ENCODE measurements around the gene TAAR6.

DNA sequence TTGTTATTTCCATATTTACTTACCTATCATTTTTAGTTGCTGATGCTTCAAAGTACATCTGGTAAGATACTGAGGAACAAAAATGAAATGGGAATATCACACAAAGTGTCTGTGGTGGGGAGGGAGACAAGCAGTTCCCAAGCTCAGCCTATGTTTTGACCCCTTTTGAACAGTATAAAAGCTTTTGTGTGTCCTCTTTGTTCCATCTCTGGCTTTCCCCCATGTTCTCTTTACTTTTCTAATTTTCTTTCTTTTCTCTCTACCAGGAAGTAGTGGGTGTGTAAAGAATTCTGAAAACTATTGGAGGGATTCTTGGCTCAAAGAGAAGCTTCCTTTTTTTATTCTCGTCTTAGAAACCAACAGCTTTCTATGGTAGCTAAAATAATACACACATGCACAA lies 46.6 kb downstream of the TAAR6 start:
- TF ChIP-seq, protein P1, sequence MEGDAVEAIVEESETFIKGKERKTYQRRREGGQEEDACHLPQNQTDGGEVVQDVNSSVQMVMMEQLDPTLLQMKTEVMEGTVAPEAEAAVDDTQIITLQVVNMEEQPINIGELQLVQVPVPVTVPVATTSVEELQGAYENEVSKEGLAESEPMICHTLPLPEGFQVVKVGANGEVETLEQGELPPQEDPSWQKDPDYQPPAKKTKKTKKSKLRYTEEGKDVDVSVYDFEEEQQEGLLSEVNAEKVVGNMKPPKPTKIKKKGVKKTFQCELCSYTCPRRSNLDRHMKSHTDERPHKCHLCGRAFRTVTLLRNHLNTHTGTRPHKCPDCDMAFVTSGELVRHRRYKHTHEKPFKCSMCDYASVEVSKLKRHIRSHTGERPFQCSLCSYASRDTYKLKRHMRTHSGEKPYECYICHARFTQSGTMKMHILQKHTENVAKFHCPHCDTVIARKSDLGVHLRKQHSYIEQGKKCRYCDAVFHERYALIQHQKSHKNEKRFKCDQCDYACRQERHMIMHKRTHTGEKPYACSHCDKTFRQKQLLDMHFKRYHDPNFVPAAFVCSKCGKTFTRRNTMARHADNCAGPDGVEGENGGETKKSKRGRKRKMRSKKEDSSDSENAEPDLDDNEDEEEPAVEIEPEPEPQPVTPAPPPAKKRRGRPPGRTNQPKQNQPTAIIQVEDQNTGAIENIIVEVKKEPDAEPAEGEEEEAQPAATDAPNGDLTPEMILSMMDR (IDR thresholded peaks at IDR 0.05) = no peak
- TF ChIP-seq GABPA (IDR thresholded peaks at IDR 0.05; ENCODE audit: low read depth) = no peak
- no peak for TF ChIP-seq RFX5 (IDR thresholded peaks at IDR 0.05; ENCODE audit: low read length)
- no peak for TF ChIP-seq YY1 (IDR thresholded peaks at IDR 0.05; ENCODE audit: low read depth)
- TF ChIP-seq, protein P2, sequence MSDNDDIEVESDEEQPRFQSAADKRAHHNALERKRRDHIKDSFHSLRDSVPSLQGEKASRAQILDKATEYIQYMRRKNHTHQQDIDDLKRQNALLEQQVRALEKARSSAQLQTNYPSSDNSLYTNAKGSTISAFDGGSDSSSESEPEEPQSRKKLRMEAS (IDR thresholded peaks at IDR 0.05; ENCODE audit: low read depth) = no peak
- TF ChIP-seq ELF1 (IDR thresholded peaks at IDR 0.05) = no peak
- TF ChIP-seq EZH2phosphoT487 (IDR thresholded peaks at IDR 0.05; ENCODE audit: borderline replicate concordance, low read depth) = no peak
- TF ChIP-seq NFIC (IDR thresholded peaks at IDR 0.05; ENCODE audit: borderline replicate concordance) = no peak

Data from SK-N-SH (cell line).